HG02852 (cell line): ENCODE results near the gene CSAG3.

Experiments used
- ATAC-seq: cut with Tn5 transposase; IDR thresholded peaks from one replicate; pipeline ENCODE4 v1.9.1; 2021; ENCODE audit warnings: mild to moderate bottlenecking, moderate library complexity; ENCODE audit not compliant: unreplicated experiment

The CSAG3 gene

DNA sequence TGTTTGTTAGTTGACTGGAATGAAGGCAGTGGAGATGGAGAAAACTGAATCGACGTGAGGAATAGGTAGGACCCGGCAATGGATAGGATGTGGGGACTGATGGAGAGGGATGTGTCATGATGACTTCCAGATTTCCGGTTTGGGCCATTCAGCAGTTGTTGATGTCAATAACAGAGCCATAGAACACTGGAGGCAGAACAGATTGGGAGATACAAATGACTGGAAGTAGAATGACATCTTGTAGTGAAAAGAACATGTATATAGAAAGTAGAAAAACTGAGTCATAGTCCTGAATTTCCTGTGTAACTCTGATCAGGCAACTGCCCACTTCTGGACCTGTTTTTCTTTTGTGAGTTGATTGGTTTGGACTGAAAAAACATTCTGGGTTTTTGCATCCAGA lies 47.0 kb downstream of the CSAG3 start:
- no peak for ATAC-seq
